Measurements from ENCODE around the gene BMAL1.

BMAL1 gene

GRCh38 chr11:13339195-13340153 is 61.9 kb downstream of the BMAL1 start:
- no peak overlapping the region for H3K27ac ChIP-seq (ENCODE audit: low read depth, low read length, poor library complexity, severe bottlenecking)
- H2AFZ ChIP-seq (ENCODE audit: low read length) = no peak overlapping the region
- H3K27me3 ChIP-seq (ENCODE audit: insufficient read depth, low read length) = no peaks in the 10 kb centered on the region
- TF ChIP-seq CTCF (IDR thresholded peaks at IDR 0.05; ENCODE audit: low read length) = no peak
- TF ChIP-seq EZH2 (IDR thresholded peaks at IDR 0.05; ENCODE audit: borderline replicate concordance, low read length) = no peak
- no peaks in the 10 kb centered on the region for H3F3A ChIP-seq (ENCODE audit: insufficient read depth, low read length)
- H3K4me2 ChIP-seq (ENCODE audit: low read length) = no peak overlapping the region
- peaks cover 12% of the 10 kb centered on the region for H3K4me1 ChIP-seq (ENCODE audit: insufficient read depth, low read length, severe bottlenecking)
- no peaks in the 10 kb centered on the region for H3K36me3 ChIP-seq (ENCODE audit: insufficient read depth, low read length)
- no peaks in the 10 kb centered on the region for H4K20me1 ChIP-seq (ENCODE audit: insufficient read depth, low read length)
- no peak overlapping the region for H3K4me3 ChIP-seq (ENCODE audit: low read depth, low read length, poor library complexity, severe bottlenecking)
- H3K79me2 ChIP-seq (ENCODE audit: insufficient read depth, low read length) = no peaks in the 10 kb centered on the region
- no peaks in the 10 kb centered on the region for H3K9me2 ChIP-seq (ENCODE audit: low read depth, low read length)
- H3K9me3 ChIP-seq (ENCODE audit: low read length) = no peaks in the 10 kb centered on the region
- no peak overlapping the region for H3K9ac ChIP-seq (ENCODE audit: low read length)

GRCh38 chr11:13341026-13341425 is 63.4 kb downstream of the BMAL1 start:
- H3K79me2 ChIP-seq (ENCODE audit: insufficient read depth, low read length) = no peaks in the 10 kb centered on the region
- H3K27ac ChIP-seq (ENCODE audit: low read depth, low read length, poor library complexity, severe bottlenecking) = no peak overlapping the region
- H3K4me1 ChIP-seq (ENCODE audit: insufficient read depth, low read length, severe bottlenecking) = peaks cover 12% of the 10 kb centered on the region
- H3K9ac ChIP-seq (ENCODE audit: low read length) = no peak overlapping the region
- no peaks in the 10 kb centered on the region for H4K20me1 ChIP-seq (ENCODE audit: insufficient read depth, low read length)
- H2AFZ ChIP-seq (ENCODE audit: low read length) = no peak overlapping the region
- no peak overlapping the region for H3K4me3 ChIP-seq (ENCODE audit: low read depth, low read length, poor library complexity, severe bottlenecking)
- no peaks in the 10 kb centered on the region for H3K36me3 ChIP-seq (ENCODE audit: insufficient read depth, low read length)
- no peak overlapping the region for H3K4me2 ChIP-seq (ENCODE audit: low read length)
- no peaks in the 10 kb centered on the region for H3K27me3 ChIP-seq (ENCODE audit: insufficient read depth, low read length)
- no peaks in the 10 kb centered on the region for H3F3A ChIP-seq (ENCODE audit: insufficient read depth, low read length)
- TF ChIP-seq CTCF (IDR thresholded peaks at IDR 0.05; ENCODE audit: low read length) (no peak), EZH2 (IDR thresholded peaks at IDR 0.05; ENCODE audit: borderline replicate concordance, low read length) (no peak)
- H3K9me3 ChIP-seq (ENCODE audit: low read length) = no peaks in the 10 kb centered on the region
- no peaks in the 10 kb centered on the region for H3K9me2 ChIP-seq (ENCODE audit: low read depth, low read length)

GRCh38 chr11:13343067-13343466 is 65.5 kb downstream of the BMAL1 start:
- Histone ChIP-seq H3K4me3 (ENCODE audit: low read depth, low read length, poor library complexity, severe bottlenecking) (no peak overlapping the region), H2AFZ (ENCODE audit: low read length) (no peak overlapping the region), H3F3A (ENCODE audit: insufficient read depth, low read length) (no peaks in the 10 kb centered on the region), H3K4me1 (ENCODE audit: insufficient read depth, low read length, severe bottlenecking) (peaks cover 5% of the 10 kb centered on the region), H3K9ac (ENCODE audit: low read length) (no peak overlapping the region), H4K20me1 (ENCODE audit: insufficient read depth, low read length) (no peaks in the 10 kb centered on the region), H3K36me3 (ENCODE audit: insufficient read depth, low read length) (no peaks in the 10 kb centered on the region), H3K27ac (ENCODE audit: low read depth, low read length, poor library complexity, severe bottlenecking) (no peak overlapping the region), H3K27me3 (ENCODE audit: insufficient read depth, low read length) (no peaks in the 10 kb centered on the region), H3K4me2 (ENCODE audit: low read length) (no peak overlapping the region), H3K9me3 (ENCODE audit: low read length) (no peaks in the 10 kb centered on the region), H3K79me2 (ENCODE audit: insufficient read depth, low read length) (no peaks in the 10 kb centered on the region), H3K9me2 (ENCODE audit: low read depth, low read length) (no peaks in the 10 kb centered on the region)
- TF ChIP-seq CTCF (IDR thresholded peaks at IDR 0.05; ENCODE audit: low read length) (no peak), EZH2 (IDR thresholded peaks at IDR 0.05; ENCODE audit: borderline replicate concordance, low read length) (no peak)

Data from OCI-LY1 (cell line).